Heart left ventricle (tissue), 13 donors: Measurements from ENCODE around the gene SMC1B.

Experiments
- POLR2A ChIP-seq, 2 donors: fragments of 450-650 bp; IDR thresholded peaks; one replicate each; pipeline ENCODE4 v1.6.1; 2017; ENCODE audit warnings: antibody characterized with exemption in 2 of 2, mild to moderate bottlenecking in 2 of 2, moderate library complexity in 2 of 2
- TF ChIP-seq, protein P1 (sequence below), 12 donors: fragments of 200-600 bp; sonication (generic) in 4 of 12; IDR thresholded peaks; one replicate each; pipeline versions ENCODE4 v1.5.0 to v1.8.0; 2018 to 2022; ENCODE audit warnings: antibody characterized with exemption in 12 of 12, mild to moderate bottlenecking in 5 of 12
- donor health status: ischemic (EF 13 %, LVEDD 7.1; RV severe dilation, severe dysfunction).
- donor health status: DM: no; HTN: yes; CAD: no.
- donor health status: DM: no; HTN: no; CAD: no.
- donor health status: ischemic (EF 25% LVEDD 6.9; RV normal size, moderate dysfunction).
- donor health status: ischemic (EF 25% LVEDD 5.7; RV mildly dilated, moderate dysfunction).
- donor health status: ischemic (EF 35%, LVEDD 5.7; RV mildly dilated, moderate dysfunction).
- donor health status: nonischemic (EF 11% LVEDD 7.7; RV severe dilation, severe dysfunction).
- donor health status: DM: yes; HTN: yes; CAD: no.
- donor health status: PGD.
- donor health status: ischemic (EF 29% LVEDD 5.4; RV normal size, mild dysfunction).
- donor health status: nonischemic (EF 23%, LVEDD 6.1; RV moderate dilation, normal function).

DNA sequence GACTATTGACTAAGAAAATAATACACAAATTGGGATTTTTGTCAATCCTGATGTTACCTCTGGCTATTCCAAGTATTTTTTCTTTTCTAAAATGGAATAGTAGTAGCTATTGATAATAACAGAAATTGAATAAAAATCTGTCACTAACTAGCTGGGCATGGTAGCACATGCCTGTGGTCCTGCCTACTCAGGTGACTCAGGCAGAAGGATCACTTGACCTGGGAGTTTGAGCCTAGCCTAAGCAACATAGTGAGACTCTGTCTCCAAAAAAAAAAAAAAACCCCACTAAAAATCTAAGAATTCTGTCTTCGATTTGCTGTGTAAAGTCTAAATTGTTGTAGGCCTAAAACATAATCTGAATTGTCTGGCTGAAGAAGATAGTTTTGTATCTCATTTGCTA, 61.4 kb downstream of the SMC1B start:
- TF ChIP-seq, protein P1, sequence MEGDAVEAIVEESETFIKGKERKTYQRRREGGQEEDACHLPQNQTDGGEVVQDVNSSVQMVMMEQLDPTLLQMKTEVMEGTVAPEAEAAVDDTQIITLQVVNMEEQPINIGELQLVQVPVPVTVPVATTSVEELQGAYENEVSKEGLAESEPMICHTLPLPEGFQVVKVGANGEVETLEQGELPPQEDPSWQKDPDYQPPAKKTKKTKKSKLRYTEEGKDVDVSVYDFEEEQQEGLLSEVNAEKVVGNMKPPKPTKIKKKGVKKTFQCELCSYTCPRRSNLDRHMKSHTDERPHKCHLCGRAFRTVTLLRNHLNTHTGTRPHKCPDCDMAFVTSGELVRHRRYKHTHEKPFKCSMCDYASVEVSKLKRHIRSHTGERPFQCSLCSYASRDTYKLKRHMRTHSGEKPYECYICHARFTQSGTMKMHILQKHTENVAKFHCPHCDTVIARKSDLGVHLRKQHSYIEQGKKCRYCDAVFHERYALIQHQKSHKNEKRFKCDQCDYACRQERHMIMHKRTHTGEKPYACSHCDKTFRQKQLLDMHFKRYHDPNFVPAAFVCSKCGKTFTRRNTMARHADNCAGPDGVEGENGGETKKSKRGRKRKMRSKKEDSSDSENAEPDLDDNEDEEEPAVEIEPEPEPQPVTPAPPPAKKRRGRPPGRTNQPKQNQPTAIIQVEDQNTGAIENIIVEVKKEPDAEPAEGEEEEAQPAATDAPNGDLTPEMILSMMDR (IDR thresholded peaks at IDR 0.05): no peak
- TF ChIP-seq POLR2A (IDR thresholded peaks at IDR 0.05): no peak
